ENCODE data around the gene IL36RN.

Gene IL36RN

GRCh38 chr2:113058998-113059960 is at the start of gene IL36RN:
IL36RN (plus strand) TSS chr2:113059198; CDS start chr2:113059439, 241 bp downstream.
- no peak for DNase-seq

- DNase-seq = no peak
These were observed 49.4 kb upstream of the IL36RN start for GRCh38 chr2:113009622-113010021.

GRCh38 chr2:113010088-113010487 is 48.9 kb upstream of the IL36RN start:
- DNase-seq = no peak

DNA sequence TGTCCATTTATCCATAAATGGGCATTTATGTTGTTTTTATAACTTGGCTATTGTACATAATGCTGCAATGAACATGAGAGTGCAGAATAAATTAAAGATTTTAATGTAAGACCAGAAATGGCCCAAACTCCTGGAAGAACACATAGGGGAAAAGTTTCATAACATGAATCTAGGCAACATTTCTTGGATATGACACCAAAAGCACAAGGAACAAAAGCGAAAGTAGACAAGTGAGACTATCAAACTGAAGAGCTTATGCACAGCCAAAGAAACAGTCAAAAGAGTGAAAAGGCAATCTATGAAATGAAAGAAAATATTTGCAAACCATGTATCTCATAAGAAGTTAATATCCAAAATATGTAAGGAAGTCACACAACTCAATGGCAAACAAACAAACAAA is 47.9 kb upstream of the IL36RN start:
- DNase-seq = no peak

GRCh38 chr2:113012436-113013335 is 46.3 kb upstream of the IL36RN start:
- DNase-seq = no peak

- DNase-seq = no peak
These were observed 45.7 kb upstream of the IL36RN start for GRCh38 chr2:113013336-113013661.

GRCh38 chr2:113014067-113014466 is 44.9 kb upstream of the IL36RN start:
- DNase-seq = no peak

GRCh38 chr2:113015042-113015441 is 44.0 kb upstream of the IL36RN start:
- no peak for DNase-seq

DNA sequence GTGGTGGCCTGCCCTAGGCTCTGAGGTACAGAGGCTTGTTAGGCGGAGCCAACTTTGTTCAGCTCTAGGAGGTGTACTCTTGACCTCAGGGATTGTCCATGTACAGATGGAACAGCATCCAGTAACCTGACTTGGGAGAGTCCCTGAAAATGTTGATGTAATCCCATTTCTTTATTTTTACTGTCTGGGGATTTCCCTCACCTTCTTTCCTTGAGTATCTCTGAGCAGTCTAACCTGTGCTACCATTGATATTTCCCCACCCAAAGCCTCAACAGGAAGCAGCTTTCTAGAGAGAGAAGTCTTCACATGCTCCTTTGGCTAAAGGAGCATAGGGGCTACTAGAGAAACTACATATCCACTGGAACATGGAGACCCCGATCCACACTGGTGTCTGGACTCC is 43.3 kb upstream of the IL36RN start:
- no peak for DNase-seq

DNA sequence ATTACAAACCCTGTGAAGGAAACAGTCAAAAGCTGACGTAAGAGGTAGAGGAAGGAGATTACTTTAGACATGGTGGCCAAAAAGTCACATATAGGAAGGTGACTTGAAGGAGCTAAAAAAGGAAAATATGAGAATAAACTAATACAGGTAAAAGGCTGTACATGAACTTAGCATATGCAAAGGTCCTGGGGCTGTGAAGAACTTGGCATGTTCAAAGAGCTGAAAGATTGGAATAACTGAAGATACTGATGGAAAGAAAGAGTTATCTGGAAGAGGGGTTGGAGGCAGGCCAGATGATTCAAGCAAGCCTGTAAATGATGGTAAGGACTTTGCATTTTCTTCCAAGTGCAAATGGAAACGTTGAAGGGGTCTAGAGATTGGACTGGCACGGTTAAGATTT is 40.5 kb upstream of the IL36RN start:
- no peak for DNase-seq

GRCh38 chr2:113021312-113021711 is 37.7 kb upstream of the IL36RN start:
- DNase-seq = no peak

DNA sequence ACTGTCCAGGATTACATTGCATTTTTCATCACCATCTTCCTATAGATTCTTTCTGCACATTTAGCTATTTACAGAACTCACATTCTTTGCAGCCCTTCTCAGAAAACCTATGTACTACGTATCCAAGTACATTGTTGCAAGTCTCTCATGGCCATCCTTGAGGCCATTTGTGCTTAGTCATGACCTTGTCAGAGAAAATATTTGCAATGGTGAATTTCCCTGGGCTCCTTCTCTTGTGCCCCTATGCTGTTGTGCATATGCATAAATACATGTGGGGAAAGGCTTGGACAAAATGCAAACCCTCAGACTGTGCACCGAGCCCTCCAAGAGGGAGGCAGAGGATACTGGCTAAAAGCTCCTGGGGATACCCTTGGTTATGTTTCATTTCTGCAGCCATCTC is 34.2 kb upstream of the IL36RN start:
- no peak for DNase-seq

DNA sequence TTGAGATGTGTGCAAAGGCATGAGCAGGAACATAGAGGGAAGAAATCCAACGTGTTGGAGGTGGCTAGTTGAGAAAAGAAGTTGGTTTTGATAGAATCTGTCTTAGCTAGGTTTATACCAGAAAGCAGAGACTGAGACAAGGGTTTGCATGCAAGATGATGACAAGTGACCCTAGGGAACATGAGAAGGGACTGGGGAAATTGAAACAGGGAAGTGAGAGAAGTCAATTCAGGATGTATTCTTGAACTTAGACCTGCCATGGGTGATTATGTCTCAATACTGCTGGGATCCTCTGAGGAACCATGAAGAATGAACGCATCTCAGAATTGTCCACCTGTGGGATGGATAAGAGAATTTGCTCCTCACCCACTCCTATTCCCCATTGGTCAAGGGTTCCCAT is 33.3 kb upstream of the IL36RN start:
- no peak for DNase-seq

GRCh38 chr2:113027691-113028090 is 31.3 kb upstream of the IL36RN start:
- no peak for DNase-seq

DNA sequence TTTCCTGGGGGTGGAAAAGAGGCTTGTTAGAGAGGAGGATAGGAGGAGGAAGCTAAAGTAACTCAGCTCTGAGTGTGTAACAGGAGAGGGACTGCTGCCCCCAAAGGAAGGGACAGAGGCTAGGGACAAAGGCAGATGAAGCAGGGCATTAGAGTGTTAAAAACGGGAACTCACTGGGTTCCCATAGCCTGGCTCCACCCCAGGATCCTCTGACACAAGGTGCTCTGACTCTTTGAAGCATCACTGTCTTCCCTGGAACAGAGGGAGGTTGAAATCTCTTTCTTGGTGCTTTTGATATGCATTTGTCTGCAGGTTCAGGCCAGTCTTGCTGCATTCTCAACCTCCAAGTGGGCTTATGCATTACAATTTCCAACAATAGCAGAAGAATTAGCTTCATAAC is 30.9 kb upstream of the IL36RN start:
- no peak for DNase-seq

DNA sequence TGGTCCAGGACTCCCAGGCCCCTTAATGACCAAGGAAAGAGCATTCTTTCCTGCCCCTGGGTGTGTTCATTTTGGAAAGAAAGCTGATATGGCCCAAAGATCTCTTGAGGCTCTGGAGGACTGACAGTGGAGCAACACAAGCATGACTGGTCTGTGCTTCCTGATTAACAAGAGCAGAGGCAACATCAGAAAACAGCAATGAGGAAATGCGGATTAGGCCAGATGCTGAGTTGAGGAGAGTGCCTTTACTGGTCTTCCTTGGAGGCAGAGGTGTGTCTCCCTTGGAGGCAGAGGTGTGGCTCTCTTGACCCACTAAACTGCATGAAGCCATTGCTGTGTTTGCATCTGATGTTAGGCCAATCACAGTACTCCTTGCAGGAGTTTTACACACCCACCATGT is 26.3 kb upstream of the IL36RN start:
- no peak for DNase-seq

- no peak for DNase-seq
These were observed 25.0 kb upstream of the IL36RN start for GRCh38 chr2:113034016-113034415.

DNA sequence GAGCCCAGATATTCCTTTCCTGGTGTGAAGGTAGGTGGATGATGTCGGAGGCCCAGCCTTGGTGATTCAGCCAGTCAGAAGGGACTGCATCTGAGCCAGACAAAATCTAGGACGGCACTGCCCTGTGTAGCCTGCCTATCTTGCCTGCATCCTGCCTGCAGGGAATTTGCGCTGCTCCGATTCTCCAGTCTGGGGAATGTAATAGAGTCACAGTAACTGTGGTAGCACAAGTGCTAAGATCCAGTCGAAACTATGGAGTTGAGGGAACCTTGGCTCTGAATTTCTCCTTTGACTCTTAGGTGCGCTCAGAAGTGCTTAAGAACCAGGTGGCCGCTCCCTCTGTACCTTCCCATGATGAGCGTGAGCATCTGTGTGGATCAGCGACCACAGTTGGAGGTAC is 22.2 kb upstream of the IL36RN start:
- DNase-seq = no peak

DNA sequence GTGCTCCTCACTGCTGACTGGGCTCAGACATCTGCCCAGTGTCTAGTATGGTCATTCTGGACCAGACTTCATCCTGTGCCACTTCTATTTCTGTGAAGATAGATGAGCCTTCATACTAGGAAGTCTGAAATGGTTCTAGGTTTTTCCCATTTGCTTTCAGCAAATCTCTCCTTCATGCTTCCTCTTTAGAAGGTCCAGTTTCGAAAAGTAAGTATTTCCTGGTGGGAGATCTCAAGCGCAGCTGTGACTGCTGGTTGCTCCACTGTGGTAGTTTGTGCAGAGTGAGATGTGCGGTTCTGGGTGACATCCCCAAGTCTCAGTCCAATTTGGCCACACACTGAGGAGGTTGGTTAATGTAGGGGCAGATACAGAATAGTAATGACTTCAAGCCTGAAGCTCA is 20.7 kb upstream of the IL36RN start:
- no peak for DNase-seq

- no peak for DNase-seq
These were observed 19.8 kb upstream of the IL36RN start for GRCh38 chr2:113039158-113039557.

- DNase-seq = no peak
These were observed 19.3 kb upstream of the IL36RN start for GRCh38 chr2:113039719-113040118.

- no peak for DNase-seq
These were observed 17.1 kb upstream of the IL36RN start for GRCh38 chr2:113041871-113042270.

GRCh38 chr2:113046465-113046864 is 12.5 kb upstream of the IL36RN start:
- no peak for DNase-seq

Measured in activated CD4-positive, alpha-beta T cell treated with anti-CD3 and anti-CD28 coated beads, Interleukin-2, Interleukin-6, amounts not matched to agents 100 ng/mL and 50 ng/mL, durations not matched to agents 16 hours and 8 hours (primary cell).